Astrocyte of the hippocampus (primary cell): Measurements from ENCODE around the gene FCF1.
"Not testable (repeated sequence)": the region's sequence is repeated elsewhere in the genome, so short reads cannot be mapped to it uniquely, and the experiment has no call there.

Experiments used
- DNase-seq: peaks from one replicate; pipeline ENCODE4 v3.0.0; 2011; ENCODE audit warnings: low read depth, low spot score

The FCF1 gene

GRCh38 chr14:74698465-74698864 is 14.5 kb upstream of the FCF1 start:
- DNase-seq, result no peak

DNA sequence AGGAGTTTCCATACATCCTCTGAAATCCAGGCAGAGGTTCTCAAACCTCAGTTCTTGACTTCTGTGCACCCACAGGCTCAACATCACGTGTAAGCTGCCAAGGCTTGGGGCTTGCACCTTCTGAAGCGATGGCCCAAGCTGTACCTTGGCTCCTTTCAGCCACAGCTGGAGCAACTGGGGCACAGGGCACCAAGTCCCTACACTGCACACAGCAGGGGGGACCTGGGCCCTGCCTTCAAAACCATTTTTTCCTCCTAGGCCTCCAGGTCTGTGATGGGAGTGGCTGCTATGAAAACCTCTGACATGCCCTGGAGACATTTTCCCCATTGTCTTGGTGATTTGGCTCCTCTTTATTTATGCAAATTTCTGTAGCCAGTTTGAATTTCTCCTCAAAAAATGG is 10.7 kb upstream of the FCF1 start:
- DNase-seq, result no peak

DNA sequence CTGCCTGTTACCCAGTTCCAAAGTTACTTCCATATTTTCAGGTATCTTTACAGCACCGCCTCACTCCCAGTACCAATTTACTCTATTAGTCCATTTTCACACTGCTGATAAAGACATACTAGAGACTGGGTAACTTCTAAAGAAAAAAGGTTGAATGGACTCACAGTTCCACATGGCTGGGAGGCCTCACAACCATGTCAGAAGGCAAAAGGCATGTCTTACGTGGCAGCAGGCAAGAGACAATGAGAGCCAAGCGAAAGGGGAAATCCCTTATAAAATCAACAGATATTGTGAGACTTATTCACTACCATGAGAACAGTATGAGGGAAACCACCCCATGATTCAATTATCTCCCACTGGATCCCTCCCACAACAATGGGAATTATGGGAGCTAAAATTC is 9.9 kb upstream of the FCF1 start:
- no peak for DNase-seq

DNA sequence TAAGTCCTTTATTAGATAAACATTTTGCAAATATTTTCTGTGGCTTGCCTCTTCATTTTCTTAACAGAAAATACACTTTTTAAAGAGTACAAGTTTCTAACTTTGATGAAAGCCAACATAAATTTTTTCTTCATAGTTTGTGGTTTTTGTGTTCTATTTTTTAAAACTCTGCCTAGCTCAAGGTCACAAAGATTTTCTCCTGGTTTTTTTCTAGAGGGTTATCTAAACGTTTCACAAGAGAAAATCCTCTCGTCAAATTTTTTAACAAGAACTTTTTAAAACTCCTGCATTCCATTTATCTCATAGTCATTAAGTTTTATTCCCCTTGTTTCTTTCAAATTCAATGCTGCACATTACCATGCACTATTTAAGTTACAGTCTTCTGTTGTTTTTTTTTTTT is 8.3 kb upstream of the FCF1 start:
- DNase-seq, result no peak

DNA sequence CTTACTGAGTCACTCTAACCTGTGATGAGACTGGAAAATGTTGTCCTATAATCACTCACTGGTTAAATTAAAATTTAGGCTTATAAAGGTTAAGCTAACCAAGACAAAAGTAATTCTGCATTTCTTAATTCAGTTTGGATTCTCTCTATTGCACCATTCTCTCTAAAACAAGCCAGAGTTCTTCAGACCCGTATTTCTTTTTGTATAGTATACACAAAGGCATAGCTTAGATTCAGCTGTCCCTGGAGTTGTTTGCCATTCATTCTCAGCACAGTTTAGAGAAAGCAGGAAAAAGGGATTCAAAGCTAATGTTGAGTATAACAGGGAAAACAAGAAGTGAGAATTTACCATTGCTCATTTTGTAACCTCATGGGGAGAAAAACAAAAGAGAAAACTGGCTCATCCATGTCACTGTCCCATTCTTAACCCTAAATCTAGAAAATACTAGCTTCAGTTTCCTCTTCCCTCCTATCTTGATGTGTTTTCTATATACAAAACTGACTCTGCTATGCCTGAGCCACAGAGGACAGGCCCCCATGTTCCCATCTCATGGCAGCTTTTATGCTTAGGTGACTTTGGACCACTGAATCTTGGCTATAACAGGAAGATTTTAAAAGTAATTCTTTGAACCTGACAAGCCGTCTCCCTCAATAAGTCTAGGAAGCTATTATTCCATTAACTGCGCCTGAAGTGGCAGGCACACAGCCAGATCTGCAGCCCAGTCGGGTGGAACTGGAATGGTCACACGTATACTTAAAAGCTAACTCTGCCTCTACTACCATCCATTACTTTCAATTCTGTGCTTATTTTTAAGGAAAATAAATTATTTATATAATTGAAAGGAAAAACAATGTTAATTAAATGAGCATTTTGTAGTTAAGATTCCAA is 7.1 kb upstream of the FCF1 start:
- no peak for DNase-seq

GRCh38 chr14:74710480-74710879 is 2.5 kb upstream of the FCF1 start:
- DNase-seq, result no peak

DNA sequence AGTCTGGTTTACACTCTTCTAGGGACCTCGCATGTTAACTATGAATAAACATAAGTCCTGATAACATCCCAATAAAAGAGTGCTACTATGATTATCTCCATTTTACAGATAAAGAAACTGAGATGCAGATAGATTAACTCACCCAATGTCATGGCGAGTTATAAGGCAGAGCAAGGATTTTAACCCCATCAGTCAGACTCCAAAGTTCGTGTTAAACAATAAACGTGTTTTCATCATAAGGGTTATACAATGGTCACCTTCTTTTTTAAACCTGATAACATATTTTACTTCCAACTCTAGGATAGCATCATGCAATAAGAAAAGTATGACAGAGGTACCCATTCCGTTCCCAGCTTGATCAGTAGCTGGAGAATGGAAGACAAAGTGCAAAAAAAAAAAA is 1.3 kb upstream of the FCF1 start:
- DNase-seq, result no peak

DNA sequence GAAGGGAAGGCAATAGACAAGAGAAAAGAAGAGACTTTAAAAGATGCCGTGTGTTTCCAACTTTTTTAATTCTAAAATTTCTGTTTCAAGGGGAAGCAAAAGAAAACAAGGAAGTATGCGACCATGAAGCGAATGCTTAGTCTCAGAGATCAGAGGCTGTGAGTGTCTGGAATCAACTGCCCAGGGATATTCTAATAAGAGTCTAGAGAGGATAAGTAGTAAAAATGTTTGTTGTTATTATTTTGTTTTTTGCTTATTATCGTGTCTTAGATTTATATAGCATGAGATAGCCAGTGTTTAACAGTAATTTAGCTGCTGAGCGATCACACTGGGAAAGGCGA is 421 bp downstream of the FCF1 start:
- no peak for DNase-seq

DNA sequence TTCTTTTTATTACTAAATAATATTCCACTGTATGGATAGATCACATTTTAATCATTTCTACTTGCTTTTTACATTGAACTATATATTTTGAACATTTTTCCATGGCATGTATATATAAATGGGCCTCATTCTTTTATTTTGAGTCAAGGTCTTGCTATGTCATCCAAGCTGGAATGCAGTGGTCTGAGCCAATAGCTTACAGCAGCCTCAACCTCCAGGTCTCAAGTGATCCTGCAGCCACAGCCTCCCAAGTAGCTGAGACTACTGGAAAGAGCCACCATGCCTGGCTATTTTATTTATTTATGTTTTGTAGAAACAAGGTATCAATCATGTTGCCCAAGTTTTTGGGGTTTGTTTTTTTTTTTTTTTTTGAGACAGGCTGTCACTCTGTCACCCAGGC is 7.6 kb downstream of the FCF1 start:
- DNase-seq, result peak; percentile 74

DNA sequence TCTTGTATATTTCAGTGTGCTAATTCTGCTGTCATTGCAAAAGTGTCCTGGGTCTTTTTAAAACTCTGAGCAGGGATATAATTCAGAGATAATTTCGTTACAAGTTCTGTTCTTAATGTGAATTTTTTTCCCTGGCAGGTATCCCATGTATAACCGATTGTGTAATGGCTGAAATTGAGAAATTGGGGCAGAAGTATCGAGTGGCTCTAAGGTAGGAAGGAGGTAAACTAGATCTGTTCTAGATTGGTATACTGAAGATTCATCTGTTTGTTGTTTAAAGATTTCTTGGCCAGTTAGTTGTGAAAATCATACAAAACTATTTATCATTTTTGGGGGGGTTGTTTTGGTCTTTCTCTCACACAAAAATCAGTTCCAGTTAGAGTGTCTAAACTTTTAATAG is 10.2 kb downstream of the FCF1 start:
- DNase-seq, result no peak

- DNase-seq, result no peak
Observed at GRCh38 chr14:74732387-74732786, 19.4 kb downstream of the FCF1 start.

DNA sequence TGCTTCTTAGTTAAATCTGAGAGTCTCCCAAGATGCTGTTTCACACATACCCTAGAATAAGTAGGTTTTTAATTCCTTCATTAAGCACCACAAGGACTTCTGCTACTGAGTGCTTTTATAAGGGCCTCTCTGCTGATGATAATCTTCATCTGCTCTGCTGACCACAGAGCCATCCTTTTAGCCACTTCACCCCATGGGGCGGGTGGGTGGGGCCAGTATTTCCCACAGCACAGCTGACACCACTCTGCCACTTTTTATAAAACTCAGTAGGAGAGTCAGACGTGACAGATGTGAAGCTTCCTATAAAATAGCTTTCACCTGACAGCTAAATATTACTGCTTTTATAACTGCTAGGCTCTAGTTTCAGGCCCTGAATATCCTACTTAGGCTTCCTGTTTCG is 20.3 kb downstream of the FCF1 start:
- no peak for DNase-seq

- no peak for DNase-seq
Observed at GRCh38 chr14:74735125-74735524, 22.2 kb downstream of the FCF1 start.

DNA sequence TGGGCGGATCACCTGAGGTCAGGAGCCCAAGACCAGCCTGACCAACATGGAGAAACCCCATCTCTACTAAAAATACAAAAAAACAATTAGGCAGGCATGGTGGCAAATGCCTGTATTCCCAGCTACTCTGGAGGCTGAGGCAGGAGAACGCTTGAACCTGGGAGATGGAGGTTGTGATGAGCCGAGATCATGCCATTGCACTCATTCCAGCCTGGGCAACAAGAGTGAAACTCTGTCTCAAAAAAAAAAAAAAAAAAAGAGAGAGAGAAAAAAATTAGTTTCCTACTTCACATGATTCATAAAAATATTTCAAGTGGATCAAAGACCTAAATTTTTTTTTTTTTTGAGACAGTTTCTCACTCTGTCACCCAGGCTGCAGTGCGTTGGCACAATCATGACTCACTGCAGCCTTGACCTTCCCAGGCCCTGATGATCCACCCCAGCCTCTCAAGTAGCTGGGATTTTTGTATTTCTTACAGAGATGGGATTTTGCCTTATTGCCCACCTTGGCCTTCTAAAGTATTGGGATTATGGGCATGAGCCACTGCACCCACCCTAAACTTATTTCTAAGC is 24.9 kb downstream of the FCF1 start:
- DNase-seq, result no peak

- peak; percentile 6 for DNase-seq
Observed at GRCh38 chr14:74739293-74740030, 26.5 kb downstream of the FCF1 start.

DNA sequence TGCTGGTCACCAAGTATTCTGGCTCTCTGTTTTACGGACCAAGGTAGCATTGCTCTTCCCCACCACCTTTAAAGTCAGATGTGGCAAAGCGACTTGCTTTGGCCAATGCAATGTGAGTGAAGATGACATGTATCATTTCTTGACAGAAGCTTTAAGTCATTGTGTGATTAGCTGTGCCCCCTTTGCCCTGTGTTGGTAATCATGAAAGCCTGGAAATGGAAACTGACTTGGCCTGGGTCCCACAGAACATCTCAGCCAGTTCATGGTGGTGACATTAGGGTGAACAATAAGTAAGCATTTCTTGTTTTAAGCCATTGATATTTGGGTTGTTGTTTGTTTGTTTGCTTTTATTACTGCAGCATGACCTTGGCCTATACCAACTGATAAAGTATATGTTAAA is 34.3 kb downstream of the FCF1 start:
- DNase-seq, result no peak

- DNase-seq, result no peak
Observed at GRCh38 chr14:74754157-74754556, 41.2 kb downstream of the FCF1 start.

DNA sequence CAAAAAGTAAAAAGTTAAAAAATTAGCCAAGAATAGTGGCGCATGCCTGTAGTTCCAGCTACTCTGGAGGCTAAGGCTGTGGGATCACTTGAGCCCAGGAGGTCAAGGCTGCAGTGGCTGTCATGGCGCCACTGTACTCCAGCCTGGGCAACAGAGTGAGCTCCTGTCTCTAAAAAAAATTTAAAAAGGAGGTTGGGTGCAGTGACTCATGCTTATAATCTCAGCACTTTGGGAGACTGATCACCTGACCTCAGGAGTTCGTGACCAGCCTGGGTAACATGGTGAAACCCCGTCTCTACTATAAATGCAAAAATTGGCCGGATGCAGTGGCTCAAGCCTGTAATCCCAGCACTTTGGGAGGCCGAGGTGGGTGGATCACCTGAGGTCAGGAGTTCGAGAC is 42.0 kb downstream of the FCF1 start:
- DNase-seq, result no peak

- DNase-seq, result no peak
Observed at GRCh38 chr14:74756326-74756725, 43.4 kb downstream of the FCF1 start.

DNA sequence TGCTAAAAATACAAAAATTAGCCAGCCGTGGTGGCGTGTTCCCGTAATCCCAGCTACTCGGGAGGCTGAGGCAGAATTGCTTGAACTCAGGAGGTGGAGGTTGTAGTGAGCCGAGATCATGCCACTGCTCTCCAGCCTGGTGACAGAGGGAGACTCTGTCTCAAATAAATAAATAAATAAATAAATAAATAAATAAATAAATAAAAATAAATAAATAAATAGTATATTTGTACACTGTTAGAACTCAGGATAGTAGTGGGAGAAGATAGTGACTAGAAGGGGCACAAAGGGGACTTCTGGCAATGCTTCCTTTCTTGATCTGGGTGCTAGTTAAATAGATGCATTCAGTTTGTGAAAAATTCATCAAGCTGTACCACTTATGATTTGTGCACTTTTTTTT is 45.6 kb downstream of the FCF1 start:
- not testable (repeated sequence) for DNase-seq

DNA sequence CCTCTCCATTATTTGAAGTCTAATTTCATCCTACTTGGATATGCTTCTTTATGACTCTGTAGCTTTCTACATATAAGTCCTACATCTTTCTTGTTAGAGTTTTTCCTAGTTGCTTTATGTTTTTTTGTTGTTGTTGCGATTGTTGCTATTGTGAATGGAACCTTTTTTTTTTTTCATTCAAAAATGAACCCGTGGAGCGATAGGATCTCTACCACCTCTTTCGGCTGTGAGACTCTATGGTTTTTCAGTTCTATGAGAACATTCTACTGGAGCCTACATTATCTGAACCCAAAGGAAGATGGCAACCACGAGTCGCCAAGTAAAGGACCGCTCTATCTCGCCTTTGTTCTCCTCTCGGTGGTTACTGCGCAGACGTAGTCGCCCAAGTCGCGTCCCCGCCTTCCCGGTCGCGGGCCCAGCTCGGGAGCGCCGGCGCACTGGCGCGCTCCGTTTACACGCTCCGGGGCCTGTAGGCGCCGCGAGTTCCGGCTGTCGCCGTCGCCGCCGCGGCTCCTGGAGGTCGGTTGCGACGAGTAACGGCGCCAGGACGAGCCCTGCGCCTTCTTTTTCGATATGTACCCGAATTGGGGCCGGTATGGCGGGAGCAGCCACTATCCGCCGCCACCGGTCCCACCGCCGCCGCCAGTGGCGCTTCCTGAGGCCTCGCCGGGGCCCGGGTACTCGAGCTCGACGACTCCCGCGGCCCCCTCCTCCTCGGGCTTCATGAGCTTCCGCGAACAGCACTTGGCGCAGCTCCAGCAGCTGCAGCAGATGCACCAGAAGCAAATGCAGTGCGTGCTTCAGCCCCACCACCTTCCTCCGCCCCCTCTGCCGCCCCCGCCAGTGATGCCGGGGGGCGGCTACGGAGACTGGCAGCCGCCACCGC is 50.2 kb downstream of the FCF1 start, which contains the start of gene YLPM1:
Gene YLPM1, plus strand, starts transcription at position 400 of the 886 bp plus-strand sequence. Its CDS starts 174 bp downstream, at position 574.
- DNase-seq, result peak; percentile 98
